B cell (primary cell): ENCODE measurements around the gene ADGRF5.

Experiments used
- EZH2 ChIP-seq: IDR thresholded peaks from 2 replicates; pipeline ENCODE4 v1.6.1; 2012; ENCODE audit warnings: borderline replicate concordance, low read depth, mild to moderate bottlenecking, moderate library complexity, low read length; ENCODE audit not compliant: insufficient read depth, poor library complexity, severe bottlenecking
- TF ChIP-seq, protein P1 (sequence below): fragments of 200-600 bp; IDR thresholded peaks from one replicate; pipeline ENCODE4 v1.8.0; 2022; ENCODE audit warnings: antibody characterized with exemption, mild to moderate bottlenecking

- TF ChIP-seq, protein P1, sequence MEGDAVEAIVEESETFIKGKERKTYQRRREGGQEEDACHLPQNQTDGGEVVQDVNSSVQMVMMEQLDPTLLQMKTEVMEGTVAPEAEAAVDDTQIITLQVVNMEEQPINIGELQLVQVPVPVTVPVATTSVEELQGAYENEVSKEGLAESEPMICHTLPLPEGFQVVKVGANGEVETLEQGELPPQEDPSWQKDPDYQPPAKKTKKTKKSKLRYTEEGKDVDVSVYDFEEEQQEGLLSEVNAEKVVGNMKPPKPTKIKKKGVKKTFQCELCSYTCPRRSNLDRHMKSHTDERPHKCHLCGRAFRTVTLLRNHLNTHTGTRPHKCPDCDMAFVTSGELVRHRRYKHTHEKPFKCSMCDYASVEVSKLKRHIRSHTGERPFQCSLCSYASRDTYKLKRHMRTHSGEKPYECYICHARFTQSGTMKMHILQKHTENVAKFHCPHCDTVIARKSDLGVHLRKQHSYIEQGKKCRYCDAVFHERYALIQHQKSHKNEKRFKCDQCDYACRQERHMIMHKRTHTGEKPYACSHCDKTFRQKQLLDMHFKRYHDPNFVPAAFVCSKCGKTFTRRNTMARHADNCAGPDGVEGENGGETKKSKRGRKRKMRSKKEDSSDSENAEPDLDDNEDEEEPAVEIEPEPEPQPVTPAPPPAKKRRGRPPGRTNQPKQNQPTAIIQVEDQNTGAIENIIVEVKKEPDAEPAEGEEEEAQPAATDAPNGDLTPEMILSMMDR, result no peak
- TF ChIP-seq EZH2, result no peak
These were observed 106.6 kb downstream of the ADGRF5 start for GRCh38 chr6:46815130-46815529.
